K562 (cell line): ENCODE results near the gene SLC41A3. TPM values are rescaled to one million over a fixed set of nuclear protein-coding genes. Genes with fewer than 3 reads are reported as not detected.

Source experiments
- ATAC-seq: fragments of 200-7000 bp; cut with Tn5 transposase; 3 replicates; pipeline ENCODE4 v1.9.1; 2020; ENCODE audit warnings: moderate library complexity
- BruUV-seq: library from RNA; stranded (reverse); fragments of 400-500 nt; replicated peaks from 2 replicates; lab custom pipeline; 2021; lab: Mats Ljungman, UMichigan
- CTCF ChIA-PET: fragments of 300-600 bp; formaldehyde crosslinking; extraction: SDS; loops from one replicate; lab custom pipeline; 2021; ENCODE audit warnings: low intra/inter-chr PET ratio; lab: Yijun Ruan, JAX
- POLR2A ChIA-PET: fragments of 300-600, 350-650 bp; sonication (Branson Sonifier 250); formaldehyde crosslinking; extraction: SDS; loops from one replicate; lab custom pipeline; 2021; ENCODE audit warnings: antibody characterized with exemption, inconsistent platforms; lab: Yijun Ruan, JAX
- DNase-seq, 4 experiments: peaks; one replicate each; pipeline versions ENCODE4 v3.0.0 to v3.0.0-alpha.2; 2011 to 2018; ENCODE audit warnings: low spot score in 3 of 4, mixed read lengths in 3 of 4; ENCODE audit errors: extremely low read depth in 1 of 4
- FAIRE-seq: peaks from 2 replicates; lab custom pipeline; 2011; peaks lifted over from hg19 to GRCh38; lab: Jason Lieb, UNC
- H2AFZ ChIP-seq: 2 replicates; pipeline ENCODE4 v1.6.0; 2011; ENCODE audit warnings: low read depth, low read length, control low read depth, inconsistent platforms
- H3K27ac ChIP-seq: fragments of 200-600 bp; 3 replicates; pipeline ENCODE4 v1.8.0; 2011; ENCODE audit warnings: low read depth, mild to moderate bottlenecking, control low read depth, inconsistent platforms, low read length, moderate library complexity, mixed read lengths; ENCODE audit errors: extremely low read depth
- H3K27me3 ChIP-seq, 2 experiments: fragments of 300-600 bp in 1 of 2; 2 replicates in 1 of 2; 3 replicates in 1 of 2; pipeline versions ENCODE4 v1.6.0 to v1.8.0; 2011; ENCODE audit warnings: inconsistent platforms in 2 of 2, low read length in 2 of 2, mild to moderate bottlenecking in 1 of 2, mixed read lengths in 1 of 2, moderate library complexity in 1 of 2; ENCODE audit not compliant: control insufficient read depth in 2 of 2, insufficient read depth in 2 of 2
- H3K36me3 ChIP-seq: fragments of 300-600 bp; 3 replicates; pipeline ENCODE4 v1.8.0; 2011; ENCODE audit warnings: mild to moderate bottlenecking, low read length, inconsistent platforms; ENCODE audit not compliant: control insufficient read depth, insufficient read depth
- H3K4me1 ChIP-seq, 2 experiments: fragments of 200-600 bp in 1 of 2; replicated peaks in 1 of 2; 2 replicates in 1 of 2; 3 replicates in 1 of 2; pipeline versions ENCODE4 v1.5.1 to v1.8.0; 2011; ENCODE audit warnings: inconsistent platforms in 2 of 2, low read length in 2 of 2, mild to moderate bottlenecking in 1 of 2, mixed read lengths in 1 of 2, moderate library complexity in 1 of 2; ENCODE audit not compliant: control insufficient read depth in 2 of 2, insufficient read depth in 2 of 2
- H3K4me2 ChIP-seq: 2 replicates; pipeline ENCODE4 v1.6.1; 2011; ENCODE audit warnings: low read length, control low read depth, inconsistent platforms, mixed read lengths; ENCODE audit not compliant: insufficient read depth
- H3K4me3 ChIP-seq: fragments of 200-600 bp; sonication (generic), shearing (Covaris generic); 2 replicates; pipeline ENCODE4 v1.5.1; 2016; ENCODE audit warnings: control low read depth, inconsistent platforms
- H3K79me2 ChIP-seq: fragments of 200-600 bp; 3 replicates; pipeline ENCODE4 v1.8.0; 2011; ENCODE audit warnings: low read length, inconsistent platforms; ENCODE audit not compliant: control insufficient read depth, insufficient read depth
- H3K9ac ChIP-seq, 2 experiments: 2 replicates each; pipeline versions ENCODE4 v1.6.0 to v1.6.1; 2011; ENCODE audit warnings: low read depth in 2 of 2, low read length in 2 of 2, control low read depth in 1 of 2, inconsistent platforms in 1 of 2, mild to moderate bottlenecking in 1 of 2, mixed read lengths in 1 of 2; ENCODE audit not compliant: insufficient read depth in 1 of 2
- H3K9me1 ChIP-seq: one replicate; pipeline ENCODE4 v1.6.0; 2011; ENCODE audit warnings: inconsistent platforms, mild to moderate bottlenecking, low read length, moderate library complexity; ENCODE audit not compliant: control insufficient read depth, insufficient read depth
- H3K9me3 ChIP-seq: replicated peaks from 2 replicates; pipeline ENCODE4 v1.5.1; 2011; ENCODE audit warnings: low read depth, low read length, inconsistent platforms; ENCODE audit not compliant: control insufficient read depth, insufficient read depth
- H4K20me1 ChIP-seq: replicated peaks from 2 replicates; pipeline ENCODE4 v1.6.1; 2011; ENCODE audit warnings: low read length, inconsistent platforms, mixed read lengths; ENCODE audit not compliant: control insufficient read depth, insufficient read depth
- CBX3 ChIP-seq, 2 experiments: IDR thresholded peaks; 1 replicate in 1 of 2; 2 replicates in 1 of 2; pipeline ENCODE4 v1.6.1; 2012; ENCODE audit warnings: inconsistent platforms in 2 of 2, low read length in 2 of 2, borderline replicate concordance in 1 of 2, control low read depth in 1 of 2
- HCFC1 ChIP-seq: IDR thresholded peaks from 2 replicates; pipeline ENCODE4 v1.6.1; 2012; ENCODE audit warnings: low read depth, low read length, improper control_type of control experiment
- PHF8 ChIP-seq: fragments of 200-600 bp; sonication (generic); IDR thresholded peaks from 2 replicates; pipeline ENCODE4 v1.6.1; 2012; ENCODE audit warnings: mixed run types, mild to moderate bottlenecking, inconsistent platforms, low read length, moderate library complexity, borderline replicate concordance
- PYGO2 ChIP-seq: fragments of 450-650 bp; IDR thresholded peaks from 2 replicates; pipeline ENCODE4 v1.6.1; 2016; ENCODE audit warnings: mild to moderate bottlenecking, missing genetic modification characterization, moderate library complexity, missing compliant biosample characterization
- TGIF2 ChIP-seq: sonication (generic); formaldehyde crosslinking; IDR thresholded peaks from 2 replicates; pipeline ENCODE4 v1.8.1; 2022; ENCODE audit warnings: mild to moderate bottlenecking, missing genetic modification reagents, moderate library complexity
- ZNF655 ChIP-seq: fragments of 250-450 bp; sonication (Bioruptor Pico); IDR thresholded peaks from 2 replicates; pipeline ENCODE4 v1.5.0; 2021
- WGBS: fragments of 100-300 bp; shearing (Covaris generic); methylation state at CpG from one replicate; pipeline ENCODE4 v1.1.6; 2016; ENCODE audit warnings: low coverage, mixed read lengths; ENCODE audit not compliant: insufficient coverage; ENCODE audit errors: missing lambda C conversion rate; 5-methylcytosine and 5-hydroxymethylcytosine counted together
- in situ Hi-C: fragments of 300-500 bp; cut with MboI; formaldehyde crosslinking; loops from 4 replicates; pipeline ENCODE4 v1.15.0; 2018; ENCODE audit warnings: inconsistent platforms, mixed read lengths
- intact Hi-C: fragments of 100-400 bp; cut with micrococcal nuclease; formaldehyde crosslinking; loops from 2 replicates; pipeline ENCODE4 v1.14.2; 2022
- polyA plus RNA-seq, 8 experiments: library from polyadenylated mRNA; depleted of rRNA in 4 of 8; stranded (reverse) in 5 of 8; unstranded in 3 of 8; fragments of >200 nt; fragmentation: Nextera tagmentation in 2 of 8; fragmentation: Illumina TruSeq in 1 of 8; extraction: Ambion mirVana in 2 of 8; extraction: Trizol in 1 of 8; gene quantifications; 2 replicates each; pipeline versions ENCODE4 v1.2.1 to v1.2.3, GENCODE V29; 2011 to 2014; ENCODE audit warnings: inconsistent platforms in 1 of 8, missing spikeins in 1 of 8
- total RNA-seq, 7 experiments: library from RNA; depleted of rRNA in 6 of 7; stranded (reverse); fragments of >200 nt in 6 of 7; fragmentation: Illumina TruSeq in 2 of 7; extraction: Trizol in 2 of 7; gene quantifications; 2 replicates each; pipeline versions ENCODE4 v1.2.1 to v1.2.3, GENCODE V29; 2011 to 2021; ENCODE audit warnings: low replicate concordance in 1 of 7

The SLC41A3 gene
- total and polyA plus RNA-seq, 9 of the 15 experiments (the other 6 are each of a cell fraction or from before 2014, with no cell fraction given), result 4.1 to 20.7 (median 11.2) TPM

- ChIA-PET POLR2A (interaction anchor here (1.1 kb wide), 1 partner anchor 23 kb away, joined by 3 read pairs; no protein-coding TSS in a partner anchor), CTCF (no interaction called here)
- Histone ChIP-seq H2AFZ (no peak overlapping the region), H3K4me3 (no peak overlapping the region), H3K4me2 (no peak overlapping the region), H3K79me2 (no peaks in the 10 kb centered on the region), H3K9me3 (no peaks in the 10 kb centered on the region), H4K20me1 (no peaks in the 10 kb centered on the region), H3K9me1 (no peaks in the 10 kb centered on the region), H3K9ac (peak overlapping the region; percentile 20 to 34; a peak in 1 of 4 replicates), H3K27me3 (no peaks in the 10 kb centered on the region), H3K4me1 (peaks cover 10% of the 10 kb centered on the region in 2 experiments; a peak in 4 of 5 replicates), H3K36me3 (no peaks in the 10 kb centered on the region)
- in situ Hi-C loops (no loop called here), intact Hi-C loops (no loop called here)
- WGBS, result 44% methylated on average over 9 of the region's 10 CpGs
- ATAC-seq, result no peak
- no peak for FAIRE-seq
- no TSS peak for BruUV-seq
- no peak for TF ChIP-seq PYGO2 (tag)
- no peak for TF ChIP-seq TGIF2 (CRISPR knock-in tag)
- TF ChIP-seq CBX3 (IDR thresholded peaks at IDR 0.05; ENCODE audit: borderline replicate concordance in 1 of 2, low read length in 2 of 2), result no peak
- TF ChIP-seq ZNF655 (CRISPR knock-in tag), result no peak
- TF ChIP-seq PHF8, result peak; percentile 20; the same call in 1 of the 2 replicates
- no peak for TF ChIP-seq HCFC1
- TF ChIP-seq, all 486 proteins: peak for 1
- DNase-seq, result no peak
- no peak overlapping the region for H3K27ac ChIP-seq
Observed at GRCh38 chr3:126057501-126057819, 26.5 kb downstream of the SLC41A3 start.
